Loucy (cell line): ENCODE data around the gene MATK.

ENCODE experiments used
- EZH2phosphoT487 ChIP-seq: fragments of 200-600 bp; IDR thresholded peaks from 2 replicates; pipeline ENCODE4 v1.6.1; 2018; ENCODE audit warnings: antibody characterized with exemption, mild to moderate bottlenecking, moderate library complexity, borderline replicate concordance
- TF ChIP-seq, protein P1 (sequence below): fragments of 200-600 bp; sonication (generic); conservative IDR thresholded peaks from 2 replicates; pipeline ENCODE4 v1.5.1; 2014; ENCODE audit warnings: mild to moderate bottlenecking, antibody characterized with exemption, low read length

DNA sequence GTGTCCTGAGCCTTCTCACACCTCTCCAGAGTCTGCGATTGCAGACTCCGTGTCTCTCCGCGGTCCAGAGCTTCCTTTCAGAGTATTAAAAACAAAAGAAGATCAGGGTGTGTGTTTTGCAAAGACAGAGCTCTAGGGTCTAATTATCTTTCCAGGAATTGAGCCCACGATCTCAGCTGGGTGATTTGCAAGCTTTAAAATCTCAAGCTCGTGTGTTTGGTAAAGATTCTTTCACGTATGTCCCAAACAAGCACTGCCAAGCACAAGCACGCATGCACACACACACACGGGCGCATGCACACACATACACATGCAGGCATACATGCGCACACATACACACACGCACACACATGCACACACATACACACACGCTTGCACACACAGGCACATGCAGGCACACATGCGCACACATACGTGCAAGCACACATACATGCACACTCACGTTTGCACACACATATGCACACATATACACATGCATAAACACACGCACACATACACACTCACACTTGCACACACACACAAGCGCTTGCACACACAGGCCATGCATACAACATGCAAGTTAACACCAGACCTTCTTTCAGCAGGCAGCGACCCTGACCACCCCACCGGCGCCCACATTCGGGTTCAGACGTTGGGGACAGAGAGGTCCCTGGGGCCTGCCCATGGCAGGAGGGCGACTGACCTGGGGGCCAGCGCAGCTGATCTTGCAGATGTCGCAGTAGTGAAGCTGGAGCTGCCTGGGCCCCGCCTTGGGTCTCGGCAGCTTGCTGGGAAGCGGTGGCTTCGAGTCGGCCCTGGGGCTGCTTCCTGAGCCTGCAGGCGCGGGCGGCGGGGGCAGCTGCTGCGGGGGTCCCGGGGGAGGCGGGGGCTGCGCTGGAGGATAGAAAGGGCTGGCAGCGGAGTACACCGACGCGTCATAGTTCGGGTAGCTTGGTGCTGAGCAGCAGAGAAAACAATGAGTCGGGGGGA lies 44.7 kb upstream of the MATK start:
- TF ChIP-seq, protein P1, sequence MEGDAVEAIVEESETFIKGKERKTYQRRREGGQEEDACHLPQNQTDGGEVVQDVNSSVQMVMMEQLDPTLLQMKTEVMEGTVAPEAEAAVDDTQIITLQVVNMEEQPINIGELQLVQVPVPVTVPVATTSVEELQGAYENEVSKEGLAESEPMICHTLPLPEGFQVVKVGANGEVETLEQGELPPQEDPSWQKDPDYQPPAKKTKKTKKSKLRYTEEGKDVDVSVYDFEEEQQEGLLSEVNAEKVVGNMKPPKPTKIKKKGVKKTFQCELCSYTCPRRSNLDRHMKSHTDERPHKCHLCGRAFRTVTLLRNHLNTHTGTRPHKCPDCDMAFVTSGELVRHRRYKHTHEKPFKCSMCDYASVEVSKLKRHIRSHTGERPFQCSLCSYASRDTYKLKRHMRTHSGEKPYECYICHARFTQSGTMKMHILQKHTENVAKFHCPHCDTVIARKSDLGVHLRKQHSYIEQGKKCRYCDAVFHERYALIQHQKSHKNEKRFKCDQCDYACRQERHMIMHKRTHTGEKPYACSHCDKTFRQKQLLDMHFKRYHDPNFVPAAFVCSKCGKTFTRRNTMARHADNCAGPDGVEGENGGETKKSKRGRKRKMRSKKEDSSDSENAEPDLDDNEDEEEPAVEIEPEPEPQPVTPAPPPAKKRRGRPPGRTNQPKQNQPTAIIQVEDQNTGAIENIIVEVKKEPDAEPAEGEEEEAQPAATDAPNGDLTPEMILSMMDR: no peak
- TF ChIP-seq EZH2phosphoT487: no peak
